Upper lobe of left lung (tissue), 6 donors: ENCODE data around the gene ATP11A. TPM values are rescaled to one million over a fixed set of nuclear protein-coding genes. Genes with fewer than 3 reads are reported as not detected.

Source experiments
- ATAC-seq, 2 donors: fragments of 200-7000 bp; cut with Tn5 transposase; one replicate each; pipeline ENCODE4 v1.9.1; 2022; ENCODE audit warnings: mild to moderate bottlenecking in 2 of 2, moderate library complexity in 2 of 2; ENCODE audit not compliant: low FRiP score in 2 of 2
- DNase-seq, 2 donors: peaks; one replicate each; pipeline ENCODE4 v3.0.0-alpha.2; 2019 to 2020
- H3K27ac ChIP-seq, 4 donors: fragments of 200-600 bp; sonication (generic); one replicate each; pipeline ENCODE4 v1.5.1; 2016 to 2019
- H3K27me3 ChIP-seq, 4 donors: fragments of 200-600 bp; sonication (generic); one replicate each; pipeline ENCODE4 v1.5.1; 2017 to 2019
- H3K36me3 ChIP-seq, 4 donors: fragments of 200-600 bp; sonication (generic); one replicate each; pipeline ENCODE4 v1.5.1; 2016 to 2019
- H3K4me1 ChIP-seq, 4 donors: fragments of 200-600 bp; sonication (generic); one replicate each; pipeline ENCODE4 v1.5.1; 2018 to 2019
- H3K4me3 ChIP-seq, 4 donors: fragments of 200-600 bp; sonication (generic); one replicate each; pipeline ENCODE4 v1.5.1; 2017 to 2019; ENCODE audit warnings: mild to moderate bottlenecking in 2 of 4, moderate library complexity in 1 of 4
- H3K9me3 ChIP-seq, 4 donors: fragments of 200-600 bp; sonication (generic); one replicate each; pipeline ENCODE4 v1.5.1; 2018 to 2019
- CTCF ChIP-seq, 6 experiments: fragments of 450-650 bp in 4 of 6; fragments of 200-600 bp in 2 of 6; sonication (generic) in 2 of 6; IDR thresholded peaks; one replicate each; pipeline ENCODE4 v1.5.1; 2016 to 2019; ENCODE audit warnings: antibody characterized with exemption in 6 of 6
- EP300 ChIP-seq, 4 donors: sonication (generic); formaldehyde crosslinking; IDR thresholded peaks; one replicate each; pipeline ENCODE4 v1.5.1; 2017; ENCODE audit warnings: antibody characterized with exemption in 4 of 4, control low read depth in 2 of 4
- POLR2A ChIP-seq, 4 donors: fragments of 450-650 bp; IDR thresholded peaks; one replicate each; pipeline ENCODE4 v1.5.1; 2016 to 2017; ENCODE audit warnings: antibody characterized with exemption in 4 of 4, mild to moderate bottlenecking in 2 of 4
- POLR2AphosphoS5 ChIP-seq, 2 donors: sonication (generic); formaldehyde crosslinking; IDR thresholded peaks; one replicate each; pipeline ENCODE4 v1.5.1; 2017; ENCODE audit warnings: antibody characterized with exemption in 2 of 2
- WGBS, 2 donors: methylation state at CpG; one replicate each; pipeline ENCODE4 v1.1.5; 2017 to 2018; 5-methylcytosine and 5-hydroxymethylcytosine counted together
- total RNA-seq, 6 donors: library from RNA; depleted of rRNA in 4 of 6; stranded (reverse); fragments of >200 nt in 4 of 6; gene quantifications; one replicate each; pipeline versions ENCODE4 v1.1.0 to v1.2.1, GENCODE V29; 2016 to 2021
- donor health status: DM: no; HTN: no; CAD: no; lungs with moderate emphysema.
- donor health status: DM: no; HTN: yes; CAD: no; lungs with severe emphysema.

The ATP11A gene
- total RNA-seq, 6 donors from 2014 or later = 159 to 285 (median 260) TPM

DNA sequence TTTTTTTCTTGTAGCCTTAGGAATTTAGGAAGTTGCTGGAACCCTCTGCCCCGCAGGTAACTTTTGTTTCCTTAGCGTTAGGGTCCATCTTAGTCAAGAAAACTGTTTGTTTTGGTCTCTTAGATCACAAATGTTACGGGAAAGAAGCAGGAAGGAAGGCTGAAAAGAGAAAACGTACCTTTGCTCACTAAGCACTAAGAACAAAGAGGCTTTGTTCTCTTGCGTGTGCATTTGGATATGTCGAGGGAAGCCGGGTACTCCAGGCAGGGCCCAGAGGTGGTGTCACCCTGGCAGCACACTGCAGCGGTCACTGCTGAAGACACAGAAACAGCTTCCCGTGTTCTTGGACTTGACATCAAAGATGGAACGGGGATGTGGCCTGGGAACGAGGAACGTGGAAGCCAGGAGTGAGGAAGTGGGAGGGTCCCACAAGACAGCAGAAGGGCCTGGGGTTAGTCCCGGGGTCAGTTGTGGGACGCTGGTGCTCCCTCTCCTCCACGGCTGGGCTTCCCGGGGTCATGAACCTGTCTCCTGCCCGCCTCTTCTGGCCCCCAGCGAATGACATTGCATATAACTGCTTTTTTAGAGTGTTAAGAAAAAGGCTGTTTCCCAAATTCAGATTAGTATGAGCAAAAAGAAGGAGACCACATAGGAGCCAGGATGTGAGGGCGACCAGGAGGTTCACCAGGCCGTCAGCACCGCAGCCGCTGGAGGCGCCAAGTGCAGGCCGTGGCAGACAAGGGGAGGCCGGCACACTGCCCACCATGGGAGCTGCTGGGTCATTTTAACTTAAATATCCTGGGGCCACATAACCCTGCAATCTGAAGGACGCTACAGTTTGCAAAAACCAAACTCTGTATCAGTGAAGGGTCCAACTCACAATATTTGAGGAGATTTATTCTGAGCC, 31.6 kb downstream of the ATP11A start:
- H3K9me3 ChIP-seq = no peaks in the 10 kb centered on the region
- DNase-seq (peak in 1 of 2 donors; percentile 70), ATAC-seq (no peak)
- H3K36me3 ChIP-seq = peaks cover 0 to 6% (median 2%) of the 10 kb centered on the region in 4 donors
- TF ChIP-seq POLR2AphosphoS5 (IDR thresholded peaks at IDR 0.05) (no peak), EP300 (IDR thresholded peaks at IDR 0.05) (no peak), POLR2A (IDR thresholded peaks at IDR 0.05) (no peak), CTCF (IDR thresholded peaks at IDR 0.05) (no peak)
- no peak overlapping the region for H3K4me3 ChIP-seq
- H3K27ac ChIP-seq = peak overlapping the region; percentile 74 to 75 (median 74)
- no peaks in the 10 kb centered on the region for H3K27me3 ChIP-seq
- 64 to 67% methylated on average over 23 to 26 of the region's 26 CpGs for whole genome bisulfite sequencing, 2 donors
- H3K4me1 ChIP-seq = peaks cover 41 to 61% (median 51%) of the 10 kb centered on the region in 4 donors

DNA sequence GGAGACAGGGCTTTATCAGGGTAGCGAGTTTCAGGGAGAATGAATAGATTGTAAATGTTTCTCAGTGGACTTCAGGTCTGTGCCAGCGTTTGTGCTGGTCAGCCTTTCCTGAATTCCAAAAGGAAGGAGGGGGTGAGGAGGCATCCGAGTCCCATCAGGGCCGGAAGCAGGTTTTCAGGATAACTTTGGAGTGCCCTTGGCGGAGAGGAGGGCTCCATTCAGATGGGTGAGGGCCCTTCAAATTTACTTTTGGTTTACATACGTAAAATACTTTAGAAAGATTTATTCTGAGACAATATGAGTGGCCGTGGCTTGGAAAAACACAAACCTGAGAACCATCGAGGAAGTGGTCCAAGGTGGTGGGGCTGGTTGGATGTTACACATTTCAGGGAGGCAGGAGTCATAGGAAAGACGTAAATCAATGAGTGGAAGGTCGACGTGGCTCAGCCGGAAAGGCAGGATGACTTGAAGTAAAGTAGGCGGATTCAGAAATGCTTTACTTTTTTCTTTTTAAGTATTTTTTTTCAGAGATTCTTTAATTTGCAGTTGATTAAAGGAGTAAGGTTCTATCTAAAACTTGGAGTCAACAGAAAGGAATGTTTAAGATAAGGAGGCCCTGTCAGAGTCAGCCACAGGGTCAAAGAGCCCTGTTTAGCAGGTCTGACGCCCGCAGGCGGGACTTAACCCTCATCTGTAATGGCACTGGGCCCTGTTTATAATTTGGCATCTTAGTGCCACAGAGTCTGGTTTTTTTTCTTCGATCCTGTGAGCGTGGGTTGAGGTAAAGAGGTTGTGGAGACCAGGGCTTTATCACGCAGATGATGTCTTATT, 32.8 kb downstream of the ATP11A start:
- no peak for TF ChIP-seq CTCF (IDR thresholded peaks at IDR 0.05)
- peak in 2 of 4 donors; percentile 33 to 78 for TF ChIP-seq EP300 (IDR thresholded peaks at IDR 0.05)
- peak; percentile 28 to 49 for TF ChIP-seq POLR2AphosphoS5 (IDR thresholded peaks at IDR 0.05)
- Histone ChIP-seq H3K36me3 (peaks cover 0 to 6% (median 2%) of the 10 kb centered on the region in 4 donors), H3K27ac (peak overlapping the region; percentile 74 to 75 (median 74)), H3K4me1 (peaks cover 46 to 67% (median 56%) of the 10 kb centered on the region in 4 donors), H3K27me3 (no peaks in the 10 kb centered on the region), H3K9me3 (no peaks in the 10 kb centered on the region), H3K4me3 (no peak overlapping the region)
- ATAC-seq (peak; percentile 77 to 78), DNase-seq (peak in 1 of 2 donors; percentile 85)
- 44 to 47% methylated on average over 19 of the region's 19 CpGs for WGBS, 2 donors

DNA sequence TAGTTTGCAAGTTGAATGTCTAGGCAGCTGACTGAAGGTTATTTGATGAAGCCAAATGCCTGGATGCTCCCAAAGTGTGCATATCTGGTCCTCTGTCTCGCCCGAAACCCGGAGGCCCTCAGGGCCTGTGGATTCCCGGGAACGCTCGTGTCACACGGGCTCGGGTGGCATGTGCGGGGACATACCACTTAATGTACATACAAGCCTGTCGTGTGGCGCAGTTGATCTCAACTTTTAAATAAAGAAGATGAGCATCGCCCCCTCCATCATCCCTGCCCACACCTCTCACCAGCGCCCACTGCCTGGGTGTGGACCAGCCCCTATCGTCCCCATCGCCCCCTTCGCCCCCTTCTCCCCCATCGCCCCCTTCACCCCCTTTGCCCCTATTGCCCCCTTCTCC, 33.9 kb downstream of the ATP11A start:
- Histone ChIP-seq H3K4me1 (peaks cover 46 to 66% (median 54%) of the 10 kb centered on the region in 4 donors), H3K27me3 (no peaks in the 10 kb centered on the region), H3K36me3 (peaks cover 0 to 3% (median 1%) of the 10 kb centered on the region in 4 donors), H3K27ac (peak overlapping the region in 3 of 4 donors; percentile 36 to 74 (median 74)), H3K4me3 (no peak overlapping the region), H3K9me3 (no peaks in the 10 kb centered on the region)
- 83 to 95% methylated on average over 17 of the region's 17 CpGs for WGBS, 2 donors
- ATAC-seq = no peak
- TF ChIP-seq CTCF (IDR thresholded peaks at IDR 0.05) (no peak), POLR2A (IDR thresholded peaks at IDR 0.05) (no peak), POLR2AphosphoS5 (IDR thresholded peaks at IDR 0.05) (no peak), EP300 (IDR thresholded peaks at IDR 0.05) (no peak)
- no peak for DNase-seq

GRCh38 chr13:112724788-112725345, 35.0 kb downstream of the ATP11A start:
- Histone ChIP-seq H3K36me3 (peaks cover 0 to 3% (median 0%) of the 10 kb centered on the region in 4 donors), H3K27me3 (no peaks in the 10 kb centered on the region), H3K4me1 (peaks cover 46 to 66% (median 54%) of the 10 kb centered on the region in 4 donors), H3K4me3 (no peak overlapping the region), H3K9me3 (no peaks in the 10 kb centered on the region), H3K27ac (peak overlapping the region; percentile 35 to 68 (median 50))
- DNase-seq = peak in 1 of 2 donors; percentile 54
- ATAC-seq = no peak
- WGBS, 2 donors = 78 to 87% methylated on average over 8 to 12 of the region's 12 CpGs
- TF ChIP-seq EP300 (IDR thresholded peaks at IDR 0.05) (no peak), CTCF (IDR thresholded peaks at IDR 0.05) (no peak)
